HepG2 (cell line): ENCODE measurements around the gene SLC22A23. TPM values are rescaled to one million over a fixed set of nuclear protein-coding genes. Genes with fewer than 3 reads are reported as not detected.

Source experiments
- ATF7 ChIP-seq, 2 experiments: fragments of 450-650 bp in 1 of 2; sonication (generic) in 1 of 2; formaldehyde crosslinking in 1 of 2; IDR thresholded peaks; 2 replicates each; pipeline versions ENCODE4 v1.4.0 to v1.6.1; 2016 to 2020; ENCODE audit warnings: antibody characterized with exemption in 1 of 2, mild to moderate bottlenecking in 1 of 2, missing genetic modification reagents in 1 of 2
- CAMTA2 ChIP-seq: sonication (generic); formaldehyde crosslinking; IDR thresholded peaks from 2 replicates; pipeline ENCODE4 v1.4.0; 2020; ENCODE audit warnings: mild to moderate bottlenecking, missing genetic modification reagents, borderline replicate concordance
- CREB1 ChIP-seq, 2 experiments: fragments of 450-650 bp in 1 of 2; IDR thresholded peaks; 2 replicates each; pipeline ENCODE4 v1.6.1; 2016 to 2017; ENCODE audit warnings: control low read depth in 1 of 2, mild to moderate bottlenecking in 1 of 2, missing compliant biosample characterization in 1 of 2, missing genetic modification characterization in 1 of 2
- KLF16 ChIP-seq, 2 experiments: sonication (generic) in 1 of 2; formaldehyde crosslinking in 1 of 2; IDR thresholded peaks; 2 replicates each; pipeline versions ENCODE4 v1.6.1 to v1.8.0; 2016 to 2023; ENCODE audit warnings: missing genetic modification reagents in 2 of 2, missing compliant biosample characterization in 1 of 2
- LRRFIP1 ChIP-seq: sonication (generic); formaldehyde crosslinking; conservative IDR thresholded peaks from 2 replicates; pipeline ENCODE4 v1.4.0; 2020; ENCODE audit warnings: missing genetic modification reagents
- ONECUT2 ChIP-seq: sonication (generic); formaldehyde crosslinking; IDR thresholded peaks from 2 replicates; pipeline ENCODE4 v1.4.0; 2020; ENCODE audit warnings: missing genetic modification reagents
- PCBP1 ChIP-seq: fragments of 200-400 bp; formaldehyde crosslinking; IDR thresholded peaks from 2 replicates; pipeline ENCODE4 v1.6.1; 2017; ENCODE audit warnings: mild to moderate bottlenecking, low read depth, low read length, borderline replicate concordance
- PITX1 ChIP-seq: sonication (generic); formaldehyde crosslinking; IDR thresholded peaks from 2 replicates; pipeline ENCODE4 v1.5.1; 2020; ENCODE audit warnings: mild to moderate bottlenecking, missing genetic modification reagents
- RAD51 ChIP-seq: fragments of 450-650 bp; IDR thresholded peaks from 2 replicates; pipeline ENCODE4 v1.6.1; 2016; ENCODE audit warnings: borderline replicate concordance
- RARA ChIP-seq: IDR thresholded peaks from 2 replicates; pipeline ENCODE4 v1.6.1; 2016; ENCODE audit warnings: missing genetic modification reagents, missing compliant biosample characterization
- SMAD3 ChIP-seq: sonication (generic); formaldehyde crosslinking; IDR thresholded peaks from 2 replicates; pipeline ENCODE4 v1.4.0; 2020; ENCODE audit warnings: missing genetic modification reagents
- ZMYM3 ChIP-seq: sonication (generic); formaldehyde crosslinking; IDR thresholded peaks from 2 replicates; pipeline ENCODE4 v1.5.1; 2020; ENCODE audit warnings: mild to moderate bottlenecking, missing genetic modification reagents
- ZNF510 ChIP-seq: sonication (generic); formaldehyde crosslinking; IDR thresholded peaks from 2 replicates; pipeline ENCODE4 v1.4.0; 2020; ENCODE audit warnings: low read depth, mild to moderate bottlenecking, missing genetic modification reagents
- polyA plus RNA-seq, 8 experiments: library from polyadenylated mRNA; depleted of rRNA in 3 of 8; stranded (reverse) in 7 of 8; unstranded in 1 of 8; fragments of >200 nt; fragmentation: Illumina TruSeq in 4 of 8; extraction: Trizol in 4 of 8; gene quantifications; 2 replicates each; pipeline versions ENCODE4 v1.2.1 to v1.2.3, GENCODE V29; 2011 to 2016; ENCODE audit warnings: low read depth in 4 of 8, missing spikeins in 1 of 8, mixed read lengths in 1 of 8; ENCODE audit not compliant: insufficient read depth in 1 of 8
- total RNA-seq, 5 experiments: library from RNA; depleted of rRNA; stranded (reverse); fragments of >200 nt; fragmentation: Illumina TruSeq; extraction: Trizol; gene quantifications; 2 replicates each; pipeline ENCODE4 v1.2.3, GENCODE V29; 2016; ENCODE audit warnings: low read depth in 1 of 5
- TF ChIP-seq, protein P1 (sequence below): sonication (generic); formaldehyde crosslinking; IDR thresholded peaks from 2 replicates; pipeline ENCODE4 v1.8.1; 2023; ENCODE audit warnings: mild to moderate bottlenecking, moderate library complexity, missing genetic modification reagents
- TF ChIP-seq, protein P2 (sequence below): sonication (generic); formaldehyde crosslinking; IDR thresholded peaks from 2 replicates; pipeline ENCODE4 v1.4.0; 2020; ENCODE audit warnings: mild to moderate bottlenecking, missing genetic modification reagents
- TF ChIP-seq, protein P3 (sequence below): sonication (generic); formaldehyde crosslinking; IDR thresholded peaks from 2 replicates; pipeline ENCODE4; 2020; ENCODE audit warnings: missing genetic modification reagents, mild to moderate bottlenecking, borderline replicate concordance

Gene SLC22A23
- total and polyA plus RNA-seq, 2 of the 13 experiments (the other 11 are each of a cell fraction or from before 2014, with no cell fraction given) = 11.8 to 17.5 TPM

- TF ChIP-seq, protein P1, sequence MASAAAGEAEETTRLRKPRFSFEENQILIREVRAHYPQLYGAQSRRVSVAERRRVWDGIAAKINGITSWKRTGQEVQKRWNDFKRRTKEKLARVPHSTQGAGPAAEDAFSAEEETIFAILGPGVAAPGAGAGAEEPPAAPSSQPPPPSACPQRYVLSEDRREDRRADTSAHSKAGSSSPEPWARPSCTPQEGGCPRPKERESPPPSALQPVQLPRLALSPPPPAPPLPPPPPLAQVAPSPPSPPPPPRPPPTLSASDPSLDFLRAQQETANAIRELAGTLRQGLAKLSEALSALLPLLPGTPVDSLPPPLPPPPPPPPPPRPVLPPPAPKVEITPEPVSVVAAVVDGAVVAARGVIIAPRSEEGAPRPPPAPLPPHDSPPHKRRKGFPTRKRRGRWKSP (CRISPR knock-in tag) = no peak
- TF ChIP-seq LRRFIP1 (CRISPR knock-in tag) = no peak
- no peak for TF ChIP-seq ATF7 (IDR thresholded peaks at IDR 0.05)
- TF ChIP-seq ATF7 (CRISPR knock-in tag; IDR thresholded peaks at IDR 0.05) = no peak
- peak; percentile 34; the same call in 1 of the 2 replicates for TF ChIP-seq CAMTA2 (CRISPR knock-in tag)
- TF ChIP-seq RAD51 = no peak
- TF ChIP-seq, protein P2, sequence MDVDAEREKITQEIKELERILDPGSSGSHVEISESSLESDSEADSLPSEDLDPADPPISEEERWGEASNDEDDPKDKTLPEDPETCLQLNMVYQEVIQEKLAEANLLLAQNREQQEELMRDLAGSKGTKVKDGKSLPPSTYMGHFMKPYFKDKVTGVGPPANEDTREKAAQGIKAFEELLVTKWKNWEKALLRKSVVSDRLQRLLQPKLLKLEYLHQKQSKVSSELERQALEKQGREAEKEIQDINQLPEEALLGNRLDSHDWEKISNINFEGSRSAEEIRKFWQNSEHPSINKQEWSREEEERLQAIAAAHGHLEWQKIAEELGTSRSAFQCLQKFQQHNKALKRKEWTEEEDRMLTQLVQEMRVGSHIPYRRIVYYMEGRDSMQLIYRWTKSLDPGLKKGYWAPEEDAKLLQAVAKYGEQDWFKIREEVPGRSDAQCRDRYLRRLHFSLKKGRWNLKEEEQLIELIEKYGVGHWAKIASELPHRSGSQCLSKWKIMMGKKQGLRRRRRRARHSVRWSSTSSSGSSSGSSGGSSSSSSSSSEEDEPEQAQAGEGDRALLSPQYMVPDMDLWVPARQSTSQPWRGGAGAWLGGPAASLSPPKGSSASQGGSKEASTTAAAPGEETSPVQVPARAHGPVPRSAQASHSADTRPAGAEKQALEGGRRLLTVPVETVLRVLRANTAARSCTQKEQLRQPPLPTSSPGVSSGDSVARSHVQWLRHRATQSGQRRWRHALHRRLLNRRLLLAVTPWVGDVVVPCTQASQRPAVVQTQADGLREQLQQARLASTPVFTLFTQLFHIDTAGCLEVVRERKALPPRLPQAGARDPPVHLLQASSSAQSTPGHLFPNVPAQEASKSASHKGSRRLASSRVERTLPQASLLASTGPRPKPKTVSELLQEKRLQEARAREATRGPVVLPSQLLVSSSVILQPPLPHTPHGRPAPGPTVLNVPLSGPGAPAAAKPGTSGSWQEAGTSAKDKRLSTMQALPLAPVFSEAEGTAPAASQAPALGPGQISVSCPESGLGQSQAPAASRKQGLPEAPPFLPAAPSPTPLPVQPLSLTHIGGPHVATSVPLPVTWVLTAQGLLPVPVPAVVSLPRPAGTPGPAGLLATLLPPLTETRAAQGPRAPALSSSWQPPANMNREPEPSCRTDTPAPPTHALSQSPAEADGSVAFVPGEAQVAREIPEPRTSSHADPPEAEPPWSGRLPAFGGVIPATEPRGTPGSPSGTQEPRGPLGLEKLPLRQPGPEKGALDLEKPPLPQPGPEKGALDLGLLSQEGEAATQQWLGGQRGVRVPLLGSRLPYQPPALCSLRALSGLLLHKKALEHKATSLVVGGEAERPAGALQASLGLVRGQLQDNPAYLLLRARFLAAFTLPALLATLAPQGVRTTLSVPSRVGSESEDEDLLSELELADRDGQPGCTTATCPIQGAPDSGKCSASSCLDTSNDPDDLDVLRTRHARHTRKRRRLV (CRISPR knock-in tag) = peak; percentile 52; the same call in 1 of the 2 replicates
- TF ChIP-seq ZMYM3 (CRISPR knock-in tag) = no peak
- no peak for TF ChIP-seq PITX1 (CRISPR knock-in tag)
- no peak for TF ChIP-seq ZNF510 (CRISPR knock-in tag)
- peak in 1 of 2 experiments; percentile 67; a peak in 1 of 4 replicates for TF ChIP-seq KLF16 (CRISPR knock-in tag; IDR thresholded peaks at IDR 0.05)
- no peak for TF ChIP-seq PCBP1
- TF ChIP-seq RARA = peak; percentile 65
- TF ChIP-seq ONECUT2 = peak; percentile 39; the same call in 1 of the 2 replicates
- TF ChIP-seq, protein P3, sequence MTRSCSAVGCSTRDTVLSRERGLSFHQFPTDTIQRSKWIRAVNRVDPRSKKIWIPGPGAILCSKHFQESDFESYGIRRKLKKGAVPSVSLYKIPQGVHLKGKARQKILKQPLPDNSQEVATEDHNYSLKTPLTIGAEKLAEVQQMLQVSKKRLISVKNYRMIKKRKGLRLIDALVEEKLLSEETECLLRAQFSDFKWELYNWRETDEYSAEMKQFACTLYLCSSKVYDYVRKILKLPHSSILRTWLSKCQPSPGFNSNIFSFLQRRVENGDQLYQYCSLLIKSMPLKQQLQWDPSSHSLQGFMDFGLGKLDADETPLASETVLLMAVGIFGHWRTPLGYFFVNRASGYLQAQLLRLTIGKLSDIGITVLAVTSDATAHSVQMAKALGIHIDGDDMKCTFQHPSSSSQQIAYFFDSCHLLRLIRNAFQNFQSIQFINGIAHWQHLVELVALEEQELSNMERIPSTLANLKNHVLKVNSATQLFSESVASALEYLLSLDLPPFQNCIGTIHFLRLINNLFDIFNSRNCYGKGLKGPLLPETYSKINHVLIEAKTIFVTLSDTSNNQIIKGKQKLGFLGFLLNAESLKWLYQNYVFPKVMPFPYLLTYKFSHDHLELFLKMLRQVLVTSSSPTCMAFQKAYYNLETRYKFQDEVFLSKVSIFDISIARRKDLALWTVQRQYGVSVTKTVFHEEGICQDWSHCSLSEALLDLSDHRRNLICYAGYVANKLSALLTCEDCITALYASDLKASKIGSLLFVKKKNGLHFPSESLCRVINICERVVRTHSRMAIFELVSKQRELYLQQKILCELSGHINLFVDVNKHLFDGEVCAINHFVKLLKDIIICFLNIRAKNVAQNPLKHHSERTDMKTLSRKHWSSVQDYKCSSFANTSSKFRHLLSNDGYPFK (CRISPR knock-in tag) = no peak
- no peak for TF ChIP-seq SMAD3 (CRISPR knock-in tag)
- no peak for TF ChIP-seq CREB1 (IDR thresholded peaks at IDR 0.05)
- TF ChIP-seq CREB1 (CRISPR knock-in tag; IDR thresholded peaks at IDR 0.05) = no peak
These were observed 77.3 kb downstream of the SLC22A23 start (continued) for GRCh38 chr6:3379482-3380060.
